Effector memory CD4-positive, alpha-beta T cell (primary cell): Measurements from ENCODE around the gene CBY1.

Experiments
- DNase-seq, 3 donors: peaks; one replicate each; pipeline ENCODE4 v3.0.0-alpha.2; 2020
- H3K27ac ChIP-seq: 2 replicates; pipeline ENCODE4 v1.7.0; 2013; ENCODE audit warnings: mild to moderate bottlenecking, low read length, moderate library complexity; ENCODE audit not compliant: insufficient read depth, poor library complexity, severe bottlenecking
- H3K27me3 ChIP-seq: replicated peaks from 2 replicates; pipeline ENCODE4 v1.7.0; 2013; ENCODE audit warnings: mild to moderate bottlenecking, low read length; ENCODE audit not compliant: insufficient read depth, control insufficient read depth, poor library complexity, severe bottlenecking
- H3K36me3 ChIP-seq: 2 replicates; pipeline ENCODE4 v1.7.0; 2013; ENCODE audit warnings: mild to moderate bottlenecking, low read length, moderate library complexity; ENCODE audit not compliant: control insufficient read depth, insufficient read depth
- H3K4me1 ChIP-seq: 2 replicates; pipeline ENCODE4 v1.7.0; 2013; ENCODE audit warnings: low read length, mild to moderate bottlenecking; ENCODE audit not compliant: control insufficient read depth, insufficient read depth, poor library complexity, severe bottlenecking
- H3K4me3 ChIP-seq: 2 replicates; pipeline ENCODE4 v1.7.0; 2013; ENCODE audit warnings: low read length, low read depth, mild to moderate bottlenecking; ENCODE audit not compliant: insufficient read depth, poor library complexity, severe bottlenecking
- H3K9me3 ChIP-seq: 2 replicates; pipeline ENCODE4 v1.7.0; 2013; ENCODE audit warnings: mild to moderate bottlenecking, low read length, moderate library complexity; ENCODE audit not compliant: control insufficient read depth

The CBY1 gene

GRCh38 chr22:38700270-38700788 lies 43.9 kb downstream of the CBY1 start:
- Histone ChIP-seq H3K27me3 (no peaks in the 10 kb centered on the region), H3K9me3 (no peaks in the 10 kb centered on the region), H3K27ac (peak overlapping the region; percentile 98), H3K36me3 (no peaks in the 10 kb centered on the region), H3K4me1 (peaks cover 45% of the 10 kb centered on the region), H3K4me3 (peak overlapping the region; percentile 71)
- DNase-seq = peak in 1 of 3 donors; percentile 12

- Histone ChIP-seq H3K36me3 (no peaks in the 10 kb centered on the region), H3K4me1 (peaks cover 45% of the 10 kb centered on the region), H3K9me3 (no peaks in the 10 kb centered on the region), H3K27me3 (no peaks in the 10 kb centered on the region), H3K27ac (peak within 1 kb of the TSS; percentile 98), H3K4me3 (peak within 1 kb of the TSS; percentile 83)
- peak; percentile 96 to 99 (median 98) for DNase-seq
Observed at GRCh38 chr22:38700789-38701628, 44.6 kb downstream of the CBY1 start, which contains the start of gene JOSD1. Gene JOSD1, minus strand, starts transcription at chr22:38700943. Its CDS starts 956 bp downstream, at chr22:38699987.

DNA sequence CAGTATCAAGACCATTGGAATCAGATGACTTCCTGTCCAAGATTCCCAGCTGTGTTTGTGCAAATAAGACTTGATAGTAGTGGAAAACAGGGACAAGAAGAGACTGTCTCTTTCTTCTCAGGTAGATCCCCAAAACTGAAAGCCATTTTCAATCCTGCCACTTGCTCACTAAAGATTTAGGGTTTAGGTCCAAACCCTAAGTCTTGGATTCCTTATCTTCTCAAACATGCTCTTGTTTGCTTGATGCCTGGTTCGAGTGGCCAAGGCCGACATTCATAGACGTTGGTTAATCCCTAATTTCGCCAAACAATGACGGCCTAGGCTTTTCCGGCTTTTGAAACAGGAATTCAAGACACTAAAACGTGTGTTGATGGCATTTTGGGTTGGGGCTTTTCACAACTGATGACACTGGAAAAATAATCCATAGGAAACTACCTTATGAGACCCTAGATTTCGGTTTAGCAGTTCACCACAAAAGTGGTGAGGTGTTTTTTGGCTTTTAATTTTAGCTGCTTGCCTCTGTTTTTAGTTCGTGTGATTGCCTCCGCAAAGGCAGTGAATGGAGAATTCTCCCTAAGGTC lies 48.3 kb downstream of the CBY1 start:
- Histone ChIP-seq H3K27me3 (no peaks in the 10 kb centered on the region), H3K4me3 (peak overlapping the region; percentile 24), H3K4me1 (peaks cover 34% of the 10 kb centered on the region), H3K9me3 (no peaks in the 10 kb centered on the region), H3K27ac (peak overlapping the region; percentile 60), H3K36me3 (no peaks in the 10 kb centered on the region)
- DNase-seq = no peak

- Histone ChIP-seq H3K4me3 (peak within 1 kb of the TSS; percentile 95), H3K36me3 (no peaks in the 10 kb centered on the region), H3K27me3 (no peaks in the 10 kb centered on the region), H3K27ac (peak within 1 kb of the TSS; percentile 91), H3K4me1 (peaks cover 31% of the 10 kb centered on the region), H3K9me3 (no peaks in the 10 kb centered on the region)
- DNase-seq = peak; percentile 97 to 98 (median 98)
Observed at GRCh38 chr22:38705235-38706100, 49.0 kb downstream of the CBY1 start, which contains the start of gene GTPBP1. Gene GTPBP1, plus strand, starts transcription at chr22:38705944. Its CDS starts 12 bp downstream, at chr22:38705956.

- Histone ChIP-seq H3K9me3 (no peaks in the 10 kb centered on the region), H3K36me3 (no peaks in the 10 kb centered on the region), H3K27me3 (no peaks in the 10 kb centered on the region), H3K4me1 (peaks cover 28% of the 10 kb centered on the region), H3K4me3 (peak overlapping the region; percentile 95), H3K27ac (peak overlapping the region; percentile 91)
- peak in 2 of 3 donors; percentile 11 to 32 for DNase-seq
Observed at GRCh38 chr22:38706101-38706900, 49.9 kb downstream of the CBY1 start.

DNA sequence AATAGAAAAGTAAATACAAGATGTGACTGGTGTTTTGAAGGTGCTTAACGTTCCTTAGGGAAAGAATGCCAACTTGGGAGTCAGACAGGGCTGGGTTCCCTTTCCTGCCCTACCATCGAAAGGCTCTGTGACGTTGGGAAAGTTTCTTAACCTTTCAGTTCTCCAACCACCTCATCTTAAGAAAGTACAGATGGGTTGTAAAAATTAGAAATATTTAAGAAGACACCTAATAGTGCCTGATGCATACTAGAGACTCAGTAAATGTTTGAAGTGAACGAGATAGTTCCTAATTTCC lies 50.4 kb downstream of the CBY1 start:
- H3K4me1 ChIP-seq = peaks cover 22% of the 10 kb centered on the region
- peak overlapping the region; percentile 91 for H3K27ac ChIP-seq
- peak overlapping the region; percentile 95 for H3K4me3 ChIP-seq
- no peak for DNase-seq
- H3K36me3 ChIP-seq = no peaks in the 10 kb centered on the region
- no peaks in the 10 kb centered on the region for H3K27me3 ChIP-seq
- H3K9me3 ChIP-seq = no peaks in the 10 kb centered on the region

DNA sequence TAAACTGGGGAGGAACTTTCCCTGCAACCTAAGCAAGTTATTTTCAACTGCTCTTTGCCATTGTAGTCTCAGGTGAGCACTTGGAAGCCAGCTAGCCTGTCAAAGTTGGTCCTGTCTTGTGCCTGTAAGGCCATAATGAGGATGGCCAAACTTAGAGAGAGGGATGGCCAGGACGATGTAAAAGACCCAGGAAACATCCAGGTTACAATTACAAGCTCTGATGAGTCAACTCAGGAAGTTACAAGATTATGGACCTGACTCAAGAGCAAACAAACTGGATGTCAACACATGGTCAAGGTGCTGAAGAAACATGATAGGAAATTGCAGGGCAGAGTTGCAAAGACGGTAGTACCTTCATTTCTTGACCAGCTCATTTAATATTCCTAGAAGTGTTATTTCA lies 50.9 kb downstream of the CBY1 start:
- no peak for DNase-seq
- peak overlapping the region; percentile 91 for H3K27ac ChIP-seq

DNA sequence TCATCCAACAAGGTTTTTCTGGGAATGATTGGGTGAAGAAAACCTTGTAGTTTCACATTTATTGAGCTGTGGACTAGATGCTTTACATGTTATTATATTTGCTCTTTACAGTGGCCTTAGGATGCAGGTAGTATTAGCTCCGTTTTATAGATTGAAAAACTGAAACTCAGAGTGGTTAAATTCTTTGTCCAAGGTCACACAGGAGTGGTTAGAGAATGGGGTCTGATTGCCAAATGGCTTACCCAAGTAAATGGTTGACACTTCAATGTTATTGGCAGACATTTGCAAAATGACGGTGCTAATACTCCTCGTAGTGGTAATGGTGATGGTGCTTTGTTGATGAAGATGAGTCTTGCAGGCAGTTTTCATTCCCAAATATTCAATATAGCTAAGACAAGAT lies 51.5 kb downstream of the CBY1 start:
- Histone ChIP-seq H3K4me3 (no peak overlapping the region), H3K4me1 (peaks cover 21% of the 10 kb centered on the region), H3K27ac (no peak overlapping the region), H3K9me3 (no peaks in the 10 kb centered on the region), H3K27me3 (no peaks in the 10 kb centered on the region), H3K36me3 (no peaks in the 10 kb centered on the region)
- no peak for DNase-seq

More for the DNA sequence above, 50.9 kb downstream of the CBY1 start:
- Histone ChIP-seq H3K4me3 (peak overlapping the region; percentile 95), H3K9me3 (no peaks in the 10 kb centered on the region), H3K27me3 (no peaks in the 10 kb centered on the region), H3K36me3 (no peaks in the 10 kb centered on the region), H3K4me1 (peaks cover 21% of the 10 kb centered on the region)

- no peaks in the 10 kb centered on the region for H3K36me3 ChIP-seq
- H3K27me3 ChIP-seq = no peaks in the 10 kb centered on the region
- no peak overlapping the region for H3K27ac ChIP-seq
- H3K9me3 ChIP-seq = no peaks in the 10 kb centered on the region
- no peak overlapping the region for H3K4me3 ChIP-seq
- H3K4me1 ChIP-seq = peaks cover 21% of the 10 kb centered on the region
- no peak for DNase-seq
Observed at GRCh38 chr22:38709306-38709705, 52.9 kb downstream of the CBY1 start.
